ENCODE results near the gene HMGCS2.

The HMGCS2 gene

GRCh38 chr1:119737040-119737682 is 31.5 kb downstream of the HMGCS2 start:
- Histone ChIP-seq H3K4me3 (ENCODE audit: low read depth, low read length) (no peak overlapping the region), H3K27ac (no peak overlapping the region), H3K36me3 (replicated peaks) (peaks cover 24% of the 10 kb centered on the region), H3K27me3 (replicated peaks) (no peaks in the 10 kb centered on the region)
- TF ChIP-seq CTCF (IDR thresholded peaks at IDR 0.05; ENCODE audit: low read depth, low read length, missing control alignments) = no peak
- no peak for DNase-seq
- in situ Hi-C loops (cut with HindIII; ENCODE audit: low pct_ligation_motif_present, low sequenced_read_pairs) = no loop called here

- Histone ChIP-seq H3K4me3 (ENCODE audit: low read depth, low read length) (no peak overlapping the region), H3K27me3 (replicated peaks) (no peaks in the 10 kb centered on the region), H3K27ac (no peak overlapping the region), H3K36me3 (replicated peaks) (peaks cover 24% of the 10 kb centered on the region)
- no peak for TF ChIP-seq CTCF (IDR thresholded peaks at IDR 0.05; ENCODE audit: low read depth, low read length, missing control alignments)
- in situ Hi-C loops (cut with HindIII; ENCODE audit: low pct_ligation_motif_present, low sequenced_read_pairs) = no loop called here
- DNase-seq = no peak
Measured at GRCh38 chr1:119736649-119737039, 32.1 kb downstream of the HMGCS2 start.

- peaks cover 33% of the 10 kb centered on the region for H3K36me3 ChIP-seq (replicated peaks)
- no peak overlapping the region for H3K27ac ChIP-seq
- no peak for DNase-seq
- no peak for TF ChIP-seq CTCF (IDR thresholded peaks at IDR 0.05; ENCODE audit: low read depth, low read length, missing control alignments)
- no peaks in the 10 kb centered on the region for H3K27me3 ChIP-seq (replicated peaks)
- H3K4me3 ChIP-seq (ENCODE audit: low read depth, low read length) = no peak overlapping the region
- in situ Hi-C loops (cut with HindIII; ENCODE audit: low pct_ligation_motif_present, low sequenced_read_pairs) = no loop called here
Measured at GRCh38 chr1:119735217-119735616, 33.5 kb downstream of the HMGCS2 start.

GRCh38 chr1:119733754-119734153 is 35.0 kb downstream of the HMGCS2 start:
- TF ChIP-seq CTCF (IDR thresholded peaks at IDR 0.05; ENCODE audit: low read depth, low read length, missing control alignments) = no peak
- Histone ChIP-seq H3K27me3 (replicated peaks) (no peaks in the 10 kb centered on the region), H3K27ac (no peak overlapping the region), H3K4me3 (ENCODE audit: low read depth, low read length) (no peak overlapping the region), H3K36me3 (replicated peaks) (peaks cover 47% of the 10 kb centered on the region)
- no peak for DNase-seq
- in situ Hi-C loops (cut with HindIII; ENCODE audit: low pct_ligation_motif_present, low sequenced_read_pairs) = no loop called here

- in situ Hi-C loops (cut with HindIII; ENCODE audit: low pct_ligation_motif_present, low sequenced_read_pairs) = no loop called here
- H3K27ac ChIP-seq = no peak overlapping the region
- no peaks in the 10 kb centered on the region for H3K27me3 ChIP-seq (replicated peaks)
- no peak for DNase-seq
- peaks cover 47% of the 10 kb centered on the region for H3K36me3 ChIP-seq (replicated peaks)
- H3K4me3 ChIP-seq (ENCODE audit: low read depth, low read length) = no peak overlapping the region
- TF ChIP-seq CTCF (IDR thresholded peaks at IDR 0.05; ENCODE audit: low read depth, low read length, missing control alignments) = no peak
Measured at GRCh38 chr1:119732465-119733168, 36.1 kb downstream of the HMGCS2 start.

Data from brain microvascular endothelial cell (primary cell).